NCI-H2171 treated with DMSO at 0.1 percent for 48 hours (cell line): Measurements from ENCODE around the gene ADGRV1.

ENCODE experiments used
- DNase-seq: peaks from one replicate; lab custom pipeline; 2025; lab: John Stamatoyannopoulos, UW

ADGRV1 gene

GRCh38 chr5:91106842-91107511 lies 548.4 kb downstream of the ADGRV1 start:
- DNase-seq, result peak; percentile 3

GRCh38 chr5:91109634-91110033 lies 551.0 kb downstream of the ADGRV1 start:
- no peak for DNase-seq

GRCh38 chr5:91110686-91111085 lies 552.1 kb downstream of the ADGRV1 start:
- DNase-seq, result no peak

DNA sequence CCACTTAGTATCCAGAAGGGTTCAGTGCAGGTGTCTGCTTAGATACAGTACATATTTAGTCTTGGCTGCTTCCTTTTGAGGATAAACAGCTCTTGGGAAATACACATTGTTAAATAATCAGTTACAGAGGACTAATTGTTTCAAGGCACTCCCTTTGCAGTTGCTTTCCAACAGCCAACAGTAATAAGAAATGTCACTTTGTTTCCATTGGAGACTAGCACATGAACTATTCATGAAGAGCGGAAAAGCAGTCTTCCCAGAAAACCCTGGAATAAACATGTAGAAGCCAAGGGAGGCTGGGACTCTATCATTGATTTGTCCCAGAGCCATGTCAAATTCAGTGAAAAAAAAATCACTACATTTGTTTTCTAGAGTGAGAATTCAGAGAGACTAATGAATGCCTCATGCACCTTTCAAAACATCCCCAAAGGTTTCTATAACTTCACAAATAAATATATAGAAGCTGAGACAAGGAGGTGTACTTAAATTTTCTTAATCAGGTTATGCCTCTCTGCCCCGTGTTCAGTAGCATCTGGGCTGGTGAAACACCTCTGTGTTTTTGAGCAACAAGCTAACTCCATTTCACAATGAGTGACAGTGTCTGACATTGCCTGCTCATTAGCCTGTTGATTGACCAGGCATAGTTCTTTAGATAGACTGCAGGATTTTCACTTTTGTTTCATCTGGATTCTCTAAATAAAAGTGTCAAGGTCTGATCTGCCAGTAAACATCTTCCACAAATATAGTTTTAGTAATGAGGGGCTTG lies 553.1 kb downstream of the ADGRV1 start:
- no peak for DNase-seq

- DNase-seq, result no peak
Measured at GRCh38 chr5:91114658-91115057, 556.1 kb downstream of the ADGRV1 start.

DNA sequence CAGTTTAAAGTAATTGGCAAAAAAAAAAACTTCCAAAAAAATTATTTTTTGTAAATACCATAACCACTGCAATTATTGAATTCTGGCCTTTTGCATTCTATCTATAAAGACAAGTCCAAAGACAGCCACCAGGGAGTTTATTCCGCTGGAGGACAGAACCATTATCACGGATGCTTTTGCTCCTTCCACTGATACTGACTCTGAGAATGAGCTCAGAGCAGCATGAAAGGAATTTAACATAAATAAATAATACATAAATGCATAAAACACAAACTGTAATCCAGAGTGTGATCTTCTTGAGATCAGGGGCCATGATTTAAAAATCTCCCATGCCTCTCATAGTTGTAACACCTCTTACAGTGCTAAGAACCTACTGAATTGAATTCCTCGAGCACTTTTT lies 559.8 kb downstream of the ADGRV1 start:
- DNase-seq, result no peak

DNA sequence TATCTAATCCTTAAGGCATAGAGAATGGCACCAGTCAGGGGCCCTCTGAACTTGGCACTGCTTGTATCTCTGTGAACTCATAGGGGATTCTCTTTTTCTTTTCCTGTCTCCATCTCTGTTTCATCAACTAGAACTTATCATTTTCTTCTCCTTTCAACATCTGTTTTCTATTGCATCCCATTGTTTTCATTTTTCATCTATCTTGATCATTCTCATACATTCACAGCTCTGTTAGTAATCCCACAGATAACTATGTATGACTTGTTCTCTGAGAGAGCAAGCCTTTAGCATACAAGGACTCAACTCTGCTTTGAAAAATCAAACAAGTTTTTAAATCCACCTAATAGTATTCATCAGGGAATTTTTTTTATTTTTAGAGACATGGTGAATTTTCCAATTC lies 560.2 kb downstream of the ADGRV1 start:
- DNase-seq, result no peak

DNA sequence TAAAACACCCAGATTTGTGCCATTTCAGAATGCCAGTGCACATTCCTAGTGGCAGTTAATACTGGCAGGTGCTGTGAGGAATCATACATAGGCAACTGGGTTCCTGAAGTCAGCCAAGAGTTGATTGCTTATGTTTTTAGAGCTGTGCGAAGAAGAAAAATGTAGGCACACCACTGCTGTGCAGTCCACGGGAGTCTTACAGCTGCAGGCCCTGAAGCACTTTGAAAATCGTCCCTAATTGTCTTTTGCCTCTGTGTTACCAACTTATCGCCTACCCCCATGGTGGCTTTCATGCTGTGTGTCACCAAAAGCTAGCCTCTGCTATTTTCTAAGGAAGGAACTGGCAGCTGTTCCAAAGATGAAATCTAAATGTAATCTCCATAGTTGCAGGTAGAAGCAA lies 560.6 kb downstream of the ADGRV1 start:
- DNase-seq, result no peak

- DNase-seq, result no peak
Measured at GRCh38 chr5:91119981-91120850, 561.6 kb downstream of the ADGRV1 start.

GRCh38 chr5:91121347-91121993 lies 562.9 kb downstream of the ADGRV1 start:
- no peak for DNase-seq

DNA sequence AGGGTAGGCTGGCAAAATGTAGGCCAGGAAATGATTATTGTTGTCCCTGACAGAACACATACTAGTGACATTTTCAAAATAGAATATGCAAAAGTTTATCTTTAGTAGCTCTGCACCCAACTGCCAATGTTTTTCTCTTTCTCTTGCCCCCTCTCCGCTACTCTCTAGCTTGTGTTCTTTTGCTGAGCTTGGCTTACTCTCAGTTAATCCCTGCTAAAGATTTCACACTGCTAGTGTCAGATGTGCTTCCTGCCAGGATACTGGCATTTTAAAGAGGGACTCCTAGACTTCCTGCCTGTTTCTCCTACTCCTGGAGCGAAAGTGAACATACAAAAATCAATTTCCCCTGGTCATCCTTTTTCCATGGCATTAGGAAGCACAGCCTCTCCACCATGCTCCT lies 564.1 kb downstream of the ADGRV1 start:
- no peak for DNase-seq

GRCh38 chr5:91123291-91123690 lies 564.7 kb downstream of the ADGRV1 start:
- DNase-seq, result no peak

GRCh38 chr5:91123901-91124300 lies 565.3 kb downstream of the ADGRV1 start:
- no peak for DNase-seq

GRCh38 chr5:91125916-91126315 lies 567.3 kb downstream of the ADGRV1 start:
- no peak for DNase-seq

GRCh38 chr5:91126448-91126847 lies 567.9 kb downstream of the ADGRV1 start:
- DNase-seq, result no peak

GRCh38 chr5:91126888-91127287 lies 568.3 kb downstream of the ADGRV1 start:
- no peak for DNase-seq

GRCh38 chr5:91127456-91128081 lies 569.0 kb downstream of the ADGRV1 start:
- DNase-seq, result no peak

GRCh38 chr5:91128604-91129003 lies 570.0 kb downstream of the ADGRV1 start:
- no peak for DNase-seq

DNA sequence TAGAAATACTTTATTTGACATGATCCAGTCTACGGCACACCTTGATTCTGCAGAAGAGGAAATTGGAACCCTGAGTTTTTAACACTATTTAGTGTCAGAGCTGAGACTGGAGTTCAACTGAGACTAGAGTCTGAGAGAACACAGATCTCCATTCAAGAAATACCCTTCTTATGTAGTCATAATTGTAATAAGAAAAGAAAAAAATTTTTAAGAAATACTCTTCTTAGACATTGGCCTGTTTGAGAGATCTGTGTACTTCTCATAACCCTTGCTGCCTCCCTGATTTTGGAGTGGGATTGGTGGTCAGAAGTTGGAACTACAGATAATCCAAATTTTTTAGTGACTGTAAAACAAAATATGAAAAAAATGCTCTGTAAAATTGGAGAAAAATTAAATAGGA lies 571.2 kb downstream of the ADGRV1 start:
- DNase-seq, result no peak

DNA sequence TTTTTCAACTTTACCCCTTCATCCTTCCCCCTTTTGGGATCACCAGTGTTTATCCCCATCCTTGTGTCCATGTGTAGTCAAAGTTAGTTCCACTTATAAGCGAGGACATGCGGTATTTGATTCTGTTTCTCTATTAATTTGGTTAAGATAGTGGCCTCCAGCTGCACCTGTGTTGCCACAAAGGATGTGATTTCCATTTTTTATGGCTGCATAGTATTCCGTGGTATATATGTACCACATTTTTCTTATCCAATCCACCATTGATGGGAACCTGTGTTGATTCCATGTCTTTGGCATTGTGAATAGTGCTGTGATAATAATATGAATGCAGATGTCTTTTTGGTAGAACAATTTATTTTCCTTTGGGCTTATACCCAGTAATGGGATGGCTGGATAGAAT lies 572.2 kb downstream of the ADGRV1 start:
- DNase-seq, result no peak

DNA sequence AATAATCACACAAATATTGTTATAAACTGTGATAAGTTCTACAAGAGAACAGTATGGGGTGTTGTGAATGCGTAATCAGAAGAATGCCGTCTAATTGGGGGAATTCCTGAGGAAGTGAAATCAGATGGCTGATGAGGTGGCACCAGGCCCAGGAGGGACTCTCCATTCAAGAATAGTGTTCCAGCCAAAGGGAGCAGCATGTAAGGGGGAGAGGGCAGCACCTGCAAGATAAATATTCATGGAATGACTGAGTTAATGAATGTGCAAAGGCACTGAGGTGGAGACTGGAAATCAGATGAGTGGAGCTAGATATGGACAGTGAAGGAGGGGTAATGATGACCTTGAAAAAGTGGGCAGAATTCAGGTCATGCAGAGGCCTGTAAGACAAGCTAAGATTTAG lies 574.0 kb downstream of the ADGRV1 start:
- DNase-seq, result no peak

- DNase-seq, result no peak
Measured at GRCh38 chr5:91133183-91133582, 574.6 kb downstream of the ADGRV1 start.
